ENCODE results near the gene NBPF11.
A peak's percentile ranks its signal among the peaks of the same experiment; 100 is the strongest.
"Not testable (repeated sequence)": the region's sequence is repeated elsewhere in the genome, so short reads cannot be mapped to it uniquely, and the experiment has no call there.

Gene NBPF11

DNA sequence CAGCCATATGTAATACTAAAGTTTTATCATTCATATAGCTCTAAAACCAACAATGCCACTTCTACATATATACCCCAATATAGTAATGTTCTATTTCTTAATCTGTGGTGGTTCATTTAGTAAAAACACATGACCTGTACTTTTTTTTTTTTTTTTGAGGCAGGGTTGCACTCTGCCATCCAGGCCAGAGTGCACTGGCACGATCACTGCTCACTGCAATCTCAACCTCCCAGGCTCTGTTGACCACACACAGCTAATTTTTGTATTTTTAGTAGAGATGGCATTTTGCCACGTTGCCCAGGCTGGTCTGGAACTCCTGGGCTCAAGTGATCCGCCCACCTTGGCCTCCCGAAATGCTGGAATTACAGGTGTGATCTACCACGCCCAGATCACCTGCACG is 2.1 kb downstream of the NBPF11 start:
- not testable (repeated sequence) for DNase-seq

DNA sequence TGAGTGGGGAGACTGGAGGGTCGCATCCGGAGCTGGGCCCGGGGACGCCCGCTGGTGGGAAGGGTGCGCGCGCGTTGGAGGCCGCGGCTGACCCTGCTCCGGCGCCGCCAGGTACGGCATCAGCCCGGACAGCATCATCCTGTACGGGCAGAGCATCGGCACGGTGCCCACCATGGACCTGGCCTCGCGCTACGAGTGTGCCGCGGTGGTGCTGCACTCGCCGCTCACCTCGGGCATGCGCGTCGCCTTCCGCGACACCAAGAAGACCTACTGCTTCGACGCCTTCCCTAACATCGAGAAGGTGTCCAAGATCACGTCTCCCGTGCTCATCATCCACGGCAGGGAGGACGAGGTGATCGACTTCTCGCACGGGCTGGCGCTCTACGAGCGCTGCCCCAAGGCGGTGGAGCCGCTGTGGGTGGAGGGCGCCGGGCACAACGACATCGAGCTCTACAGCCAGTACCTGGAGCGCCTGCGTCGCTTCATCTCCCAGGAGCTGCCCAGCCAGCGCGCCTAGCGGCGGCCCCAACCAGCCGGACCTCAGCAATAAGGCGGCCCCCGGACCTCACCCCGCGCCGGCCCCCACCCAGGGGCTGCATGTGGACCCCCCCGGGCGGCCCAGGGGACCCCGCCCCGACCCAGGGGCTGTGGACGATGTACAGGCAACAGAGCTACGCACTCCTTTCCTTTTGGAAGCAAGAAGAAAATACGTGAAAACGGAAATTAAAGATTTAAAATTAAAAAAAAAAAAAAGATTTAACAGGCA is 2.8 kb downstream of the NBPF11 start:
- not testable (repeated sequence) for DNase-seq

DNA sequence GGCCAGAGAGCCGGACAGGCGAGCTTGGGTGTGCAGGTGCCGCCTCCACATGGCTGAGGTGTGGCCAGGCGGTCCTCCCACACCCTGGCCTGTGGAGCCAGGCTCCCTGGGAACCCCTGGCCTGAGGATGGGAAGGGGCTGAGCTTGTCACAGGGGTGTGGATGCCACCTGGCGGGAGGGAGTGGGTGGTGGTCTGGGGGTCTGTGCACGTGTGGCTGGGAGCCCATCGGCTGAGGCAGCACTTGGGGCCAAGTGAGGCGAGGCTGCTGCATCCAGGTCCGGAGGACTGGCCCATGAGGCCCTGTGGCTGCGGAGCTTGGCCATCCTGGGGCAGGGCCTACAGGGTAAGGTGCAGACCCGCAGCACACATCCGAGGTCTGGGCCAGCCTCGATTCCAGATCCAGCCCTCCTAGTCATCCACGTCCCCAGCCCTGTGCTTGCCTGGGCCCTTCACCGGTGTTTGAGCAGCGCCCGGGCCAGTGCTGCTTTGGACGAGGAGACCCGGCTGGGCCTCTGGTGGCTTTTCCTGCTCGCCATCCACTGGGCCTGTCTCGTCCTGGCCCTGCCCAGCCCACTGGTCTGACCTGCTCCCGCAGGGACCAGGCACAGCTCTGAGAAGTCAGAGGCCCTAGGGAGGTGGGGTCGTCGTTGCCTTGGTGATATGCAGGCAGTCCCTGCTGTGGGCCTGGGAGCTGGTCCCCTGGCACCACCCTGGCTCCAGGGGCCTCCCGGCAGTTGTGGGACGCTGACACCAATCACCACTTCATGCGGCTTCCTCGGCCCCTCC is 4.8 kb downstream of the NBPF11 start:
- DNase-seq, result not testable (repeated sequence)

DNA sequence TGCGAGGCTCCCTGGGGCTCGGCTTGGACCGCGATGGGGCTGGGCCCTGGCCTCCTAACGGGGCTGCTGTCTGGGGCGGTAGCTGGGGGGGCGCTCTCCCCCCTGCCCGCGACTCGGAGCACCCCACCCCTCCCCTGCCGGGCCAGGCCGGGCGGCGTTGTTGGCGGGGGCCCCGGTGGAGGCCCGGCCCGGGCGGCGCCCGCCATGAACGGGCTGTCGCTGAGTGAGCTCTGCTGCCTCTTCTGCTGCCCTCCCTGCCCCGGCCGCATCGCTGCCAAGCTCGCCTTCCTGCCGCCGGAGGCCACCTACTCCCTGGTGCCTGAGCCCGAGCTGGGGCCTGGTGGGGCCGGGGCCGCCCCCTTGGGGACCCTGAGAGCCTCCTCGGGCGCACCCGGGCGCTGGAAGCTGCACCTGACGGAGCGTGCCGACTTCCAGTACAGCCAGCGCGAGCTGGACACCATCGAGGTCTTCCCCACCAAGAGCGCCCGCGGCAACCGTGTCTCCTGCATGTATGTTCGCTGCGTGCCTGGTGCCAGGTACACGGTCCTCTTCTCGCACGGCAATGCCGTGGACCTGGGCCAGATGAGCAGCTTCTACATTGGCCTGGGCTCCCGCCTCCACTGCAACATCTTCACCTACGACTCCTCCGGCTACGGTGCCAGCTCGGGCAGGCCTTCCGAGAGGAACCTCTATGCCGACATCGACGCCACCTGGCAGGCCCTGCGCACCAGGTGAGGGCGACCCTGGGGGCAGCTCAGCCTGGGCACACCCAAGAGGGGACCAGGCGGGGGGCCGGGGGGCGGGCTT is 5.7 kb downstream of the NBPF11 start:
- not testable (repeated sequence) for DNase-seq

DNA sequence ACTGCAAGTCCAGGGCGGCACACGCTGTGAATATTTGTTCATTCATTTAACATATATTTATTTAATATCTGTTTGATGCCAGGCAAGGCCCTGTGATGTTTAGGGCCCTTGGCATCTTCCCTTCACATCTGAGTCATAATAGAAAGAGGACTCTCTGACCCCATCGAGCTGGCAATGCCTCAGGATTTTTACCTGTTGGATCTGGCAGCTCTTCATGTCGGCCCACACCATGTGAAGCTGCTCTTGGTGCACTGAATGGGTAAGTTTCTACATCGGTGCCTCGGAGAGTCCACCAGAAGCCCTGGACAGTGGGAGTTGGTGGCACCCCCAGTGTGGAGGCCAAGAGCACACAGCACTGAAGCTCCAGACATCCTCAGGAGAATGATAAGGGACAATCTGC is 8.9 kb downstream of the NBPF11 start:
- DNase-seq, result not testable (repeated sequence)

DNA sequence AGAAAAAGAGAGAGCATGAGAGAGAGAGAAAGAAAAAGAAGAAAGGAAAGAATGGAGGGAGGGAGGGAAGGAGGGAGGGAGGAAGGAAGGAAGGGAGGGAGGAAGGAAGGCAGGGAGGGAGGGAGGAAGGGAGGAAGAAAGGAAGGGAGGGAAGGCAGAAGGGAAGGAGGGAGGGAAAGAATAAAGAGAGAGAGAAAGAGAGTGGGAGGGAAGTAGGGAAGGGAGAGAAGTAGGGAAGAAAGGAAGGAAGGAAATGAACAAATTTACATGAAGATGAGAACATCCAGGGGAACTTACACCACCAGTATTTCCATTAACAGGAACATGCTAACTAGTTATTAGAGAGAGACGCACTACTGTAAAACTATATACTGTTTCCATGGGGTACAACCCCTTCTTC is 10.1 kb downstream of the NBPF11 start:
- not testable (repeated sequence) for DNase-seq

DNA sequence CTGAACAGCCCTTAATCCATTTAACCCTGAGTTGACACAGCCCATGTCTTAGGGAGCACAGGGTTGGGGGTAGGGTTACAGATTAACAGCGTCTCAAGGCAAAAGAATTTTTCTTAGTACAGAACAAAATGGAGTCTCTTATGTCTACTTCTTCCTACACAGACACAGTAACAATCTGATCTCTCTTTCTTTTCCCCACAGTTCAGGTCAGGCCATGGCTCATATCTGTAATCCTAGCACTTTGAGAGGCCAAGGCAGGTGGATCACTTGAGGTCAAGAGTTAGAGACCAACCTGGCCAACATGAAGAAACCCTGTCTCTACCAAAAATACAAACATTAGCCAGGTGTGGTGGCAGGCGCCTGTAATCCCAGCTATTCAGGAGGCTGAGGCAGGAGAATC is 13.5 kb downstream of the NBPF11 start:
- not testable (repeated sequence) for DNase-seq

DNA sequence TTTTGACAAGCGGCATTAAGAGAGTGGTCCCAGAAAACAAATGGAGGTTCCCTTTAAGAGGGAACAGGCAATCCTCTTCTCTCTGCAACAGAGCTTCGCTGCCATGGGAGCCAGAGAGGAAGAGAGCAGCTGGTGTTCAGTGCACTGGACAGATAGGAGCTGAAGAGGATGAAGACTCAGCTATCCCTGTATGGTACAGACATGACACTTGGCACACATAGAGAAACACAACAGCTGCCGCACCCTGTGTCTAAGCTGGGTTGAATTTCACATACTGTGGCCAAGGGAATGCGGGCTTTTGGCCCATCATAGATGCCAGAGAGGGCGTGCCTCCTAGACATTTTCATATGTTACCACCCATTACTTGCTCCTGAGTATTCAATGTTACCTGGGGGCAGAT is 29.7 kb downstream of the NBPF11 start:
- not testable (repeated sequence) for DNase-seq

DNA sequence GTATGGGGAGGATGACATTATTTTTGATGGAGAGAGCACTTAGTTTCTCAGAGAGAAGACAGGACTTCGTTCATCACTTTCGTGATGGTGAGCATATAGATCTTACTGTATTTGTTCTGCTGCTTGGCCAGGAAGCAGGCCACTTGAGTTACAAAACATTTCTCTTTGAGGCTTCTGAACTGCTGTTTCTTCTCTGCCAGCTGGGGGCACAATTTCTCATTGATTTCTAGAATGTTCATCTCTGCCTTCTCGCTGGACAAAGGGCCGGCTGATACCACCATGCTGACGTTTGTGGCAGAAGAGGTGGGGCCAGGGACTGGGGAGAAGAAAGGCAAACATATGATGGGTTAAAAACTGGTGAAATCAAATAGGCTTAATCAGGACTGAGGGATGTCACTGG is 31.7 kb downstream of the NBPF11 start:
- peak; percentile 3 for DNase-seq

DNA sequence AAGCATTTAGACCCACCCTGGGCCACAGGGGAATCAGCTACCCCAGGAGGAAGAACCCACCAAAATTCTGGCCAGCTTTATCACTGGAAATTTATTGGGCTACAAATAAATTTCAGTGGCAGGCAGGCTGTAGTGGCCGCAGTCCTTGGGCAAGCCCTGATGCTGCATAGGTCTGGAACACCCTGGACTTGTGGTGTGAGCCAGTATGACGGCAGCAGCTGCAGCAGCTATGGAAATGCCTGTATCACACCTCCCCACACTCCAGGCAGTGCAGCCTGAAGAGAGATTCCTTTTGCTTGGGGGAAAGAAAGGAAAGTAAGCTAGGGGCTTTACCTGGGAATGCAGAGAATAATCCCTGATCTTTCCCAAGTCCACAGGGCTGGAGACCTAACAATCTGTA is 56.3 kb downstream of the NBPF11 start:
- DNase-seq, result not testable (repeated sequence)

DNA sequence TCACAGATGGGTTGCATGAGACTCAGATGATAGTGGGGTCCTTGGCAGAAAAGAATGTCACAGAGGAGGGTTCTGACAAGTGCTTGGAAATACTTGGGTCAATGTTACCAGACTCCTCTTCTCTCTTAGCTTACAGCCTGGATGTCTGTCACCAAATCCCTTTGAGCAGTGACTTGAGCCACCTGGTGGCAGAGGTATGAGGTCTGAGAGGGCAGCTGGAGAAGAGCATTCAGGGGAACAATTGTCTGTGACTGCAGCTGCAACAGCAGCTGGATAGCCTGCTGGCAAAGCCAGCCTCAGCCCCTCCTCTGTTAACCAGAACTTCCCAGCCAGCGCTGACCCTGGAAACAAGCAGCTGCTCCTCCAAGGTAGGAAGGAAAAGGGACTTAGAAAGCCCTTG is 65.9 kb downstream of the NBPF11 start:
- DNase-seq, result not testable (repeated sequence)

DNA sequence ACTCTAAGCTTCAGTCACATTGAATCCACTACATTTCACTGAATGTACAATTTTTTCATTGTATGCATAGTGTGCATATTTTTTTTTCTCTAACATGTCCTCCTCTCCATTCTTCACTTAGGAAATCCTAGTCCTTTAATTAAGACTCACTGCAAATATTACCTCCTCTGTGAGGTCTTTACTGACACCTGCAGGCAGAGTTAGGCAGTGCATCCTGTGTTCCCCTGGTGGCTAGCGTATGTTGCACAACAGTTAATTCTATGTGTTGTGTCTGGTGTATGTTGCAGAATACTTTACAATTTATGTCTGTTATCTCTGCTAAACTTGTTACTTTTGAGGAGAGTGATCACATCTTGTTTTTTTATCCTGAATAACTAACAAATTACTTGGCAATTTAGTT is 70.9 kb downstream of the NBPF11 start:
- DNase-seq, result not testable (repeated sequence)

DNA sequence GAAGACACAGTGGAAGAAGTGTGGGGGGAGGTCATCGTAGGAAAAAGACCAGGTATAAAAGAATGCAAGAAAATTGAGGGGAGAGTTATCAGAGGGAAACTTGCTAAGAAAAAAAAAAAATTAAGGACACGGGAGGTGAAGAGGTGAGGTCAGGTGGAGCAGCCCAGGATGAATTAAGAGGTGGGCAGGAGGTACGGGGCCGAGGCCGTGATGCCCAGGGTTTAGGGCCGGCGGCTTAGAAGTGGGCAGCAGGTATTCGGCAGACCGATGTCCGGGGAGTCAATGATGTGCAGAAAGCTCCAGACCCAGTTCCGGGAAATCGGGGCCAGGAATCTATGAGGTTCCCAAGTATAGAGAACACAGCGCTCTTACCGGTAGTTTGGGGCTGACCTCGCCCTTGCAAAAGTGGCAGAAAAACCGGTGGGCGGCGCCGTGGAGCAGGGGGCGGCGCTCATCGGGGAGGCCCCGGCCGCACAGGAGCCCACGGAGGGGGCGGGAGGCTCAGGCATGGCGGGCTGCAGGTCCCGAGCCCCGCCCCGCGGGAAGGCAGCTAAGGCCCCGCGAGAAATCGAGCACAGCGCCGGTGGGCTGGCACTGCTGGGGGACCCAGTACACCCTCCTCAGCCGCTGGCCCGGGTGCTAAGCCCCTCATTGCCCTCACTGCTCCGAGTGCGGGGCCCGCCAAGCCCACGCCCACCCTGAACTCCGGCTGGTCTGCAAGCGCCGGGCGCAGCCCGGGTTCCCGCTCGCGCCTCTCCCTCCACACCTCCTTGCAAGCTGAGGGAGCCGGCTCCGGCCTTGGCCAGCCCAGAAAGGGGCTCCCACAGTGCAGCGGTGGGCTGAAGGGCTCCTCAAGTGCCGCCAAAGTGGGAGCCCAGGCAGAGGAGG is 73.2 kb downstream of the NBPF11 start:
- DNase-seq, result not testable (repeated sequence)

DNA sequence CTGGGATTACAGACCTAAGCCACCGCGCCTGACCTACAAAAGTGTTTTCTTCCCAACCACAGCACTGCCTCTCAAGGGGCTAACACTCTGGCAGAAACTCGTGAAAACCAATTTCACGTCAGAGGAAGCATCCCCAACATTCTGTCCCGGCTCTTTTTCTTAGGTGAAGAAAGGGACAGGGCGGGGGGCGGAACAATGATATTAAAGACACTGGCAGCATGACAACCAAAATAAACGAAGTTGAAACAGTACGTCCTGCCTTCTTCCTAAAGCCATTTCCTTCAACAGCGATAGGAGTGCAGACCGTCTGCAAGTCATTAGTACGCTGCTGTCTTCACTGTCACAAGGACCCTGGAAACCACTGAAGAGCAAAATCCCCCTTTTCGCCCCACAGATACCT is 74.0 kb downstream of the NBPF11 start:
- DNase-seq, result not testable (repeated sequence)

DNA sequence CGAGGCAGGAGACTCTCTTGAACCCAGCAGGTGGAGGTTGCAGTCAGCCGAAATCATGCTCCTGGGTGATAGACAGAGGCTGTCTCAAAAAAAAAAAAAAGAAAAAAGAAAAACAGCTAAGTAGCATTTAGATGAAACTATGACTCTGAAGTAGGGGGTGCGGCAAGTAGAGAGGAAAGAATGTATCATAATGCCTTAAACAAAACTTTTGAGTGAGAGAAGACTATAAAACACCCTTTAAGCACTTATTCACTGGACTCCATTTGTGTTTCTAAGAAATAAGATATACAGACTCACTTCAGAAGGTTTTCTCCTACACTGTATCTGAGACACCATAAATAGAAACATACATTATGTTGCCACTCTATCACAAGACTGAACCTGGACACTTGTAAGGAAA is 74.6 kb downstream of the NBPF11 start:
- DNase-seq, result not testable (repeated sequence)

DNA sequence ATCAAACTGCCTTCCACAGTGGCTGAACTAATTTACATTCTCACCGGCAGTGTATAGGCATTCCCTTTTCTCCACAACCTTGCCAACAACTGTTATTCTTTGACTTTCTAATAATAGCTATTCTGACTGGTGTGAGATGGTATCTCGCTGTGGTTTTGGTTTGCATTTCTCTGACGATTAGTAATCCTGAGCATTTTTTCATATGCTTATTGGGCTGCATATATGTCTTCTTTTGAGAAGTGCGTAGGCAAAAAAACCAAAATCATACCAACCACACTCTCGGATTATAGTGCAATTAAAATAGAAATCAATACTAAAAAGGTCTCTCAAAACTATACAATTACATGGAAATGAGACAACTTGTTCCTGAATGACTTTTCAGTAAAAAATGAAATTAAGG is 78.7 kb downstream of the NBPF11 start:
- not testable (repeated sequence) for DNase-seq

DNA sequence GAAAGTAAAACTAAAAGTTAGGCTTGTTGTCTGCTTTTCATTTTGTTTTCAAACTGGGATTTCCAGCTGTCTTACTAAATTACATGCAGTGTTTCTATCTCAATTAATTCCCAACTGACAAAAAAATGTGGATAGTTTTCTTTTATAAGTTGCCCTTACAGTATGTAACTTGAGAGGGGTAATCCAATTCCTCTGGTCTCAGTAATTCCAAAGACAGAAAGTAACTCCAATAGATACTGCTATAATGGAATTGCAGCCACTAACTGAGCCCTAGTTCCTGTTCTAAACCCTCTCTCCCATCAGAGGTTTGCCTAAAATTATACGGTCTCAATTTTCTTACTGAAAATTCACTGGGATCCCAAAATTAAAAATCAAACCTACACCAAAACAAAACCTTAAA is 83.5 kb downstream of the NBPF11 start:
- DNase-seq, result not testable (repeated sequence)

DNA sequence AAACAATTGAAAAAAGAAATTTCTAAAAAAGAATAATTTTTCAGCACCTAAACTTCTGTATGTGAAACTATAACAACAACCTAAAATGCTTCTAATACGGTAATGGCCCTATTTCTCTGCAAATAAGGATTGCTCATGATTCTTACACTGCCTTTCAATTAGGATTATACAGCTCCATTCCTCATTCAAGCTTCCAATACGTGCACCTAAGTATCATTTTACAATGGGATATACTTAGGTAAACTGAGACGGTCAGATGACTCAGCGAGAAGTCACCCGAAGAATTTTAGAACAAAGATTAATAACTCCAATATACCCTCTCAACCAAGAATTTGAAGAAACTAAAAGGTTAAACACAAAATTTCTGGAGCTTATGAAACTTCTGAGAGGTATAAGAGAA is 83.9 kb downstream of the NBPF11 start:
- not testable (repeated sequence) for DNase-seq

DNA sequence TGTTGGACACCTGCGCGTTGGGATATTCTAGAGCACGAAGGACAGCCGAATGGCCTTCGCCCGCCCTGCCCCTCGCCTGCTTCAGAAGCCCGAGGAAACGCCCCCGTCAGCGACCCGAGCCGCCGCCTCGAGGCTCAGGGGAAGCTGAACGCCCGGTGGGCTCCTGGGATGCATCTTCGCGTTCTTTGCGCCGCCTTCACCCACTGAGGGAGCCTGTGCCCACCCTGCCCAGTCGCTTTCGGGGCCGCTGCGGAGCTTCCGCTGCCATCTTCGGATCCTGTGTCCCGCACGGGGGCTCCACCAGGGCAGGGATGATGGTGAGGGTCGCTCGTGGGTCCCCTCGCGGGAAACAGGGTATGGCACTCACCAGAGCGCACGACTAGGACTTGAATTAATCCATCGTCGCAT is 91.8 kb downstream of the NBPF11 start:
- DNase-seq, result not testable (repeated sequence)

DNA sequence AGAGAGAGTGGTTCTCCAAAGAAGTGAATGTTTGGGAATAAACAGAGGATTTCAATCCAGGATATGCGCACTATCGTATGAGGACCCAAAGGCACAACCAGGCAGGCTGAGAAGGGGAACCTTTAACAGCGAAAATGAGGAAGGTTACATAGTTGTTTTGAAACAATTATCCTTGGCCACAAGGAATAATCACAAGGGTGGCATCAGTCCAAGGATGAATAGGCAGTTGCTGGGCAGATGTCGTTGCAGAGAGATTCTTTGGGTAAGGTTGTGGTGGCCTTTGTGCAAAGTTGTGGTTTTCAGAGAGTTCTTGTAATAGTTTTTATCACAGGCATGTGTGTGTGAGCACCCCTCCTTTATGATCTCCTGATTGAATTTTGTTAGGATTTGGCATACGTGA is 94.7 kb downstream of the NBPF11 start:
- DNase-seq, result peak; percentile 11

Data from HCEC 1CT (cell line).